Stomach (tissue), 4 donors: Measurements from ENCODE around the gene PIEZO2.

Experiments
- EP300 ChIP-seq: sonication (generic); formaldehyde crosslinking; IDR thresholded peaks from one replicate; pipeline ENCODE4 v1.6.1; 2017; ENCODE audit warnings: antibody characterized with exemption
- POLR2A ChIP-seq, 4 donors: fragments of 450-650 bp; IDR thresholded peaks; one replicate each; pipeline ENCODE4 v1.6.1; 2016; ENCODE audit warnings: antibody characterized with exemption in 4 of 4, control low read depth in 2 of 4, mild to moderate bottlenecking in 1 of 4, moderate library complexity in 1 of 4
- POLR2AphosphoS5 ChIP-seq, 3 donors: sonication (generic); formaldehyde crosslinking; IDR thresholded peaks; one replicate each; pipeline ENCODE4 v1.6.1; 2016; ENCODE audit warnings: antibody characterized with exemption in 3 of 3
- TF ChIP-seq, protein P1 (sequence below), 7 experiments: fragments of 450-650 bp in 4 of 7; fragments of 200-600 bp in 3 of 7; sonication (generic) in 3 of 7; IDR thresholded peaks; one replicate each; pipeline ENCODE4 v1.5.1; 2016 to 2019; ENCODE audit warnings: antibody characterized with exemption in 7 of 7, control low read depth in 2 of 7, mild to moderate bottlenecking in 1 of 7

DNA sequence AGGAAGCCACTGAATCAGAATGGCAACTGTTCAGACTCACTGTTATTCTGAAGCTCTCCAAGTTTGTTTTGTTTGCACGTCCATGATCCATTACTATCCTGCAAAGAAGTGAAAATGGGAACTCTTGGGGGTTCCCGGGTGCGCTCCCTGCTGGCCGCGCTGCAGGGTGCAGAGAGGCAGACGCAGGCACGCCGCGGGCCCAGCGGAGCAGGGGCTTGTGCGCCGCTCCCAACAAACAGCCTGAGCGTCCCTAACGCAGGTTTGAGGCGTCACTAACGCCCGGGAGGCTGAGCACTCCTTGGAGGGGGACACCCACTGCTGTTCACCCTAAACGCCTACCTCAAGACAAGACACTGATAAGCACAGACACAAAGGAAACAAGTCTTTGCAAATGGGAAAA, 14.3 kb upstream of the PIEZO2 start:
- TF ChIP-seq, protein P1, sequence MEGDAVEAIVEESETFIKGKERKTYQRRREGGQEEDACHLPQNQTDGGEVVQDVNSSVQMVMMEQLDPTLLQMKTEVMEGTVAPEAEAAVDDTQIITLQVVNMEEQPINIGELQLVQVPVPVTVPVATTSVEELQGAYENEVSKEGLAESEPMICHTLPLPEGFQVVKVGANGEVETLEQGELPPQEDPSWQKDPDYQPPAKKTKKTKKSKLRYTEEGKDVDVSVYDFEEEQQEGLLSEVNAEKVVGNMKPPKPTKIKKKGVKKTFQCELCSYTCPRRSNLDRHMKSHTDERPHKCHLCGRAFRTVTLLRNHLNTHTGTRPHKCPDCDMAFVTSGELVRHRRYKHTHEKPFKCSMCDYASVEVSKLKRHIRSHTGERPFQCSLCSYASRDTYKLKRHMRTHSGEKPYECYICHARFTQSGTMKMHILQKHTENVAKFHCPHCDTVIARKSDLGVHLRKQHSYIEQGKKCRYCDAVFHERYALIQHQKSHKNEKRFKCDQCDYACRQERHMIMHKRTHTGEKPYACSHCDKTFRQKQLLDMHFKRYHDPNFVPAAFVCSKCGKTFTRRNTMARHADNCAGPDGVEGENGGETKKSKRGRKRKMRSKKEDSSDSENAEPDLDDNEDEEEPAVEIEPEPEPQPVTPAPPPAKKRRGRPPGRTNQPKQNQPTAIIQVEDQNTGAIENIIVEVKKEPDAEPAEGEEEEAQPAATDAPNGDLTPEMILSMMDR (IDR thresholded peaks at IDR 0.05) = peak in 2 of 7 experiments; percentile 20 to 29
- TF ChIP-seq POLR2A (IDR thresholded peaks at IDR 0.05) (no peak), EP300 (no peak), POLR2AphosphoS5 (IDR thresholded peaks at IDR 0.05) (no peak)
